ENCODE data around the gene TMEM167B.

TMEM167B gene

GRCh38 chr1:109083923-109084322 is 6.6 kb upstream of the TMEM167B start:
- no peak for DNase-seq

GRCh38 chr1:109084563-109085517 is 5.7 kb upstream of the TMEM167B start:
- no peak for DNase-seq

- peak; percentile 87 for DNase-seq
These were observed 1.1 kb upstream of the TMEM167B start for GRCh38 chr1:109089242-109090015.

GRCh38 chr1:109091078-109091838 is 694 bp downstream of the TMEM167B start:
- peak; percentile 81 for DNase-seq

GRCh38 chr1:109091839-109092193 is 1.3 kb downstream of the TMEM167B start:
- no peak for DNase-seq

GRCh38 chr1:109094377-109094803 is 3.8 kb downstream of the TMEM167B start:
- DNase-seq = no peak

- DNase-seq = no peak
These were observed 4.3 kb downstream of the TMEM167B start for GRCh38 chr1:109094871-109095270.

- DNase-seq = no peak
These were observed 5.1 kb downstream of the TMEM167B start for GRCh38 chr1:109095631-109096030.

- DNase-seq = no peak
These were observed 5.6 kb downstream of the TMEM167B start for GRCh38 chr1:109096120-109096519.

GRCh38 chr1:109099938-109100773 is 9.6 kb downstream of the TMEM167B start:
- DNase-seq = peak; percentile 98

GRCh38 chr1:109104364-109105151 is 14.0 kb downstream of the TMEM167B start:
- no peak for DNase-seq

- no peak for DNase-seq
These were observed 15.3 kb downstream of the TMEM167B start for GRCh38 chr1:109105881-109106280.

GRCh38 chr1:109107785-109108184 is 17.2 kb downstream of the TMEM167B start:
- DNase-seq = no peak

- no peak for DNase-seq
These were observed 19.3 kb downstream of the TMEM167B start for GRCh38 chr1:109109906-109110305.

- DNase-seq = no peak
These were observed 21.0 kb downstream of the TMEM167B start for GRCh38 chr1:109111386-109112055.

GRCh38 chr1:109112056-109112651 is 21.6 kb downstream of the TMEM167B start:
- no peak for DNase-seq

- DNase-seq = peak; percentile 88
These were observed 22.2 kb downstream of the TMEM167B start for GRCh38 chr1:109112652-109113285.

GRCh38 chr1:109113590-109114341 is 23.2 kb downstream of the TMEM167B start, which contains the start of gene ELAPOR1:
TSS of gene ELAPOR1 (plus strand) at chr1:109114115. CDS start at chr1:109114184, 69 bp downstream.
- DNase-seq = peak; percentile 88

- DNase-seq = no peak
These were observed 23.7 kb downstream of the TMEM167B start for GRCh38 chr1:109114342-109114674.
